ENCODE data around the gene SGK1. TPM values are rescaled to one million over a fixed set of nuclear protein-coding genes. Genes with fewer than 3 reads are reported as not detected.

The SGK1 gene
- total and polyA plus RNA-seq, 10 of the 15 experiments (the other 5 are each of a cell fraction or from before 2014, with no cell fraction given): 0.62 to 5.1 (median 2.9) TPM

GRCh38 chr6:134266776-134267175 is 51.1 kb downstream of the SGK1 start:
- H3K4me1 ChIP-seq (ENCODE audit: control insufficient read depth, insufficient read depth, low read length): no peaks in the 10 kb centered on the region
- SMC1A ChIA-PET (ENCODE audit: uncharacterized antibody, unreplicated experiment): interaction anchor here (0.9 kb wide), 1 partner anchor 28 kb away, joined by 4 read pairs; no protein-coding TSS in a partner anchor
- no peaks in the 10 kb centered on the region for H3K9me3 ChIP-seq (replicated peaks; ENCODE audit: control insufficient read depth, insufficient read depth, low read length)
- no peaks in the 10 kb centered on the region for H3K27me3 ChIP-seq (replicated peaks in 1 of 2; ENCODE audit: control insufficient read depth in 2 of 2, insufficient read depth in 2 of 2, low read length in 1 of 2)
- CTCF ChIA-PET: no interaction called here
- ATAC-seq: no peak
- POLR2A ChIA-PET: no interaction called here
- no TSS peak for BruUV-seq (replicated peaks)
- H3K79me2 ChIP-seq (ENCODE audit: control insufficient read depth, insufficient read depth, low read length): no peaks in the 10 kb centered on the region
- H3K9ac ChIP-seq (ENCODE audit: control insufficient read depth, insufficient read depth, low read length): no peak overlapping the region
- TF ChIP-seq FOXK2 (IDR thresholded peaks at IDR 0.05): no peak
- no peak for TF ChIP-seq ZNF217 (IDR thresholded peaks at IDR 0.05)
- H3K27ac ChIP-seq (ENCODE audit: control insufficient read depth, insufficient read depth): no peak overlapping the region
- H3K4me2 ChIP-seq (ENCODE audit: control insufficient read depth, insufficient read depth): no peak overlapping the region
- H3K4me3 ChIP-seq: no peak overlapping the region
- no peak for FAIRE-seq
- no peaks in the 10 kb centered on the region for H4K20me1 ChIP-seq (ENCODE audit: control insufficient read depth, insufficient read depth)
- WGBS (ENCODE audit: insufficient coverage, insufficient replicate concordance, low lambda C conversion rate, missing lambda C conversion rate): 91% methylated on average over 2 of the region's 2 CpGs
- H3K36me3 ChIP-seq (ENCODE audit: control insufficient read depth in 2 of 2, insufficient read depth in 2 of 2, low read length in 1 of 2): no peaks in the 10 kb centered on the region
- no peak overlapping the region for H2AFZ ChIP-seq (ENCODE audit: control insufficient read depth, low read depth, low read length)
- intact Hi-C loops (cut with micrococcal nuclease; ENCODE audit: unreplicated experiment): no loop called here
- in situ Hi-C loops (cut with MboI): no loop called here
- no peak for DNase-seq (ENCODE audit: low read depth, low spot score)
- RAD21 ChIA-PET (ENCODE audit: unreplicated experiment): no interaction called here

GRCh38 chr6:134261766-134262165 is 56.1 kb downstream of the SGK1 start:
- no peaks in the 10 kb centered on the region for H3K27me3 ChIP-seq (replicated peaks in 1 of 2; ENCODE audit: control insufficient read depth in 2 of 2, insufficient read depth in 2 of 2, low read length in 1 of 2)
- TF ChIP-seq TAF1 (IDR thresholded peaks at IDR 0.05; ENCODE audit: borderline replicate concordance, low read depth, low read length) (no peak), NR2C2 (IDR thresholded peaks at IDR 0.05; ENCODE audit: borderline replicate concordance, control insufficient read depth, insufficient read length, low read depth) (no peak), CREM (IDR thresholded peaks at IDR 0.05; ENCODE audit: low read depth) (no peak), SPI1 (IDR thresholded peaks at IDR 0.05; ENCODE audit: borderline replicate concordance, insufficient read depth, low read depth, low read length) (no peak), SIN3A (IDR thresholded peaks at IDR 0.05; ENCODE audit: low read depth, low read length) (no peak), SMAD5 (IDR thresholded peaks at IDR 0.05; ENCODE audit: low read depth) (no peak)
- TF ChIP-seq, protein P1, sequence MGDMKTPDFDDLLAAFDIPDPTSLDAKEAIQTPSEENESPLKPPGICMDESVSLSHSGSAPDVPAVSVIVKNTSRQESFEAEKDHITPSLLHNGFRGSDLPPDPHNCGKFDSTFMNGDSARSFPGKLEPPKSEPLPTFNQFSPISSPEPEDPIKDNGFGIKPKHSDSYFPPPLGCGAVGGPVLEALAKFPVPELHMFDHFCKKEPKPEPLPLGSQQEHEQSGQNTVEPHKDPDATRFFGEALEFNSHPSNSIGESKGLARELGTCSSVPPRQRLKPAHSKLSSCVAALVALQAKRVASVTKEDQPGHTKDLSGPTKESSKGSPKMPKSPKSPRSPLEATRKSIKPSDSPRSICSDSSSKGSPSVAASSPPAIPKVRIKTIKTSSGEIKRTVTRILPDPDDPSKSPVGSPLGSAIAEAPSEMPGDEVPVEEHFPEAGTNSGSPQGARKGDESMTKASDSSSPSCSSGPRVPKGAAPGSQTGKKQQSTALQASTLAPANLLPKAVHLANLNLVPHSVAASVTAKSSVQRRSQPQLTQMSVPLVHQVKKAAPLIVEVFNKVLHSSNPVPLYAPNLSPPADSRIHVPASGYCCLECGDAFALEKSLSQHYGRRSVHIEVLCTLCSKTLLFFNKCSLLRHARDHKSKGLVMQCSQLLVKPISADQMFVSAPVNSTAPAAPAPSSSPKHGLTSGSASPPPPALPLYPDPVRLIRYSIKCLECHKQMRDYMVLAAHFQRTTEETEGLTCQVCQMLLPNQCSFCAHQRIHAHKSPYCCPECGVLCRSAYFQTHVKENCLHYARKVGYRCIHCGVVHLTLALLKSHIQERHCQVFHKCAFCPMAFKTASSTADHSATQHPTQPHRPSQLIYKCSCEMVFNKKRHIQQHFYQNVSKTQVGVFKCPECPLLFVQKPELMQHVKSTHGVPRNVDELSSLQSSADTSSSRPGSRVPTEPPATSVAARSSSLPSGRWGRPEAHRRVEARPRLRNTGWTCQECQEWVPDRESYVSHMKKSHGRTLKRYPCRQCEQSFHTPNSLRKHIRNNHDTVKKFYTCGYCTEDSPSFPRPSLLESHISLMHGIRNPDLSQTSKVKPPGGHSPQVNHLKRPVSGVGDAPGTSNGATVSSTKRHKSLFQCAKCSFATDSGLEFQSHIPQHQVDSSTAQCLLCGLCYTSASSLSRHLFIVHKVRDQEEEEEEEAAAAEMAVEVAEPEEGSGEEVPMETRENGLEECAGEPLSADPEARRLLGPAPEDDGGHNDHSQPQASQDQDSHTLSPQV (IDR thresholded peaks at IDR 0.05): no peak
- TF ChIP-seq, protein P2, sequence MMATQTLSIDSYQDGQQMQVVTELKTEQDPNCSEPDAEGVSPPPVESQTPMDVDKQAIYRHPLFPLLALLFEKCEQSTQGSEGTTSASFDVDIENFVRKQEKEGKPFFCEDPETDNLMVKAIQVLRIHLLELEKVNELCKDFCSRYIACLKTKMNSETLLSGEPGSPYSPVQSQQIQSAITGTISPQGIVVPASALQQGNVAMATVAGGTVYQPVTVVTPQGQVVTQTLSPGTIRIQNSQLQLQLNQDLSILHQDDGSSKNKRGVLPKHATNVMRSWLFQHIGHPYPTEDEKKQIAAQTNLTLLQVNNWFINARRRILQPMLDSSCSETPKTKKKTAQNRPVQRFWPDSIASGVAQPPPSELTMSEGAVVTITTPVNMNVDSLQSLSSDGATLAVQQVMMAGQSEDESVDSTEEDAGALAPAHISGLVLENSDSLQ (IDR thresholded peaks at IDR 0.05): no peak
- H3K4me2 ChIP-seq (ENCODE audit: control insufficient read depth, insufficient read depth): no peak overlapping the region
- ChIA-PET CTCF (interaction anchor here (0.6 to 1.0 kb wide), 2 partner anchors 10 to 12 kb away, joined by 3 read pairs; no protein-coding TSS in a partner anchor), SMC1A (ENCODE audit: uncharacterized antibody, unreplicated experiment) (no interaction called here), RAD21 (ENCODE audit: unreplicated experiment) (interaction anchor here (0.9 kb wide), 1 partner anchor 9 kb away, joined by 3 read pairs; no protein-coding TSS in a partner anchor), POLR2A (interaction anchor here (1.1 kb wide), 1 partner anchor 9 kb away, joined by 3 read pairs; no protein-coding TSS in a partner anchor)
- no peaks in the 10 kb centered on the region for H4K20me1 ChIP-seq (ENCODE audit: control insufficient read depth, insufficient read depth)
- H3K79me2 ChIP-seq (ENCODE audit: control insufficient read depth, insufficient read depth, low read length): no peaks in the 10 kb centered on the region
- no TSS peak for BruUV-seq (replicated peaks)
- H3K9ac ChIP-seq (ENCODE audit: control insufficient read depth, insufficient read depth, low read length): no peak overlapping the region
- no peak overlapping the region for H3K4me3 ChIP-seq
- no peaks in the 10 kb centered on the region for H3K4me1 ChIP-seq (ENCODE audit: control insufficient read depth, insufficient read depth, low read length)
- FAIRE-seq (no peak), DNase-seq (ENCODE audit: low read depth, low spot score) (no peak), ATAC-seq (no peak)
- H2AFZ ChIP-seq (ENCODE audit: control insufficient read depth, low read depth, low read length): no peak overlapping the region
- no peaks in the 10 kb centered on the region for H3K9me3 ChIP-seq (replicated peaks; ENCODE audit: control insufficient read depth, insufficient read depth, low read length)
- intact Hi-C loops (cut with micrococcal nuclease; ENCODE audit: unreplicated experiment): no loop called here
- whole genome bisulfite sequencing (ENCODE audit: insufficient coverage, insufficient replicate concordance, low lambda C conversion rate, missing lambda C conversion rate): 25% methylated on average over 5 of the region's 5 CpGs
- in situ Hi-C loops (cut with MboI): no loop called here
- H3K27ac ChIP-seq (ENCODE audit: control insufficient read depth, insufficient read depth): no peak overlapping the region
- H3K36me3 ChIP-seq (ENCODE audit: control insufficient read depth in 2 of 2, insufficient read depth in 2 of 2, low read length in 1 of 2): no peaks in the 10 kb centered on the region
